OCI-LY7 (cell line): ENCODE data around the gene MANBA.

Source experiments
- EZH2phosphoT487 ChIP-seq: fragments of 200-600 bp; sonication (generic); IDR thresholded peaks from 2 replicates; pipeline ENCODE4 v1.6.1; 2018; ENCODE audit warnings: low read depth, borderline replicate concordance, mild to moderate bottlenecking, mixed run types, antibody characterized with exemption, low read length, moderate library complexity, mixed read lengths
- TF ChIP-seq, protein P1 (sequence below): fragments of 200-600 bp; sonication (generic); conservative IDR thresholded peaks from 2 replicates; pipeline ENCODE4 v1.5.1; 2014; ENCODE audit warnings: mild to moderate bottlenecking, antibody characterized with exemption, low read length, moderate library complexity, mixed read lengths

- TF ChIP-seq, protein P1, sequence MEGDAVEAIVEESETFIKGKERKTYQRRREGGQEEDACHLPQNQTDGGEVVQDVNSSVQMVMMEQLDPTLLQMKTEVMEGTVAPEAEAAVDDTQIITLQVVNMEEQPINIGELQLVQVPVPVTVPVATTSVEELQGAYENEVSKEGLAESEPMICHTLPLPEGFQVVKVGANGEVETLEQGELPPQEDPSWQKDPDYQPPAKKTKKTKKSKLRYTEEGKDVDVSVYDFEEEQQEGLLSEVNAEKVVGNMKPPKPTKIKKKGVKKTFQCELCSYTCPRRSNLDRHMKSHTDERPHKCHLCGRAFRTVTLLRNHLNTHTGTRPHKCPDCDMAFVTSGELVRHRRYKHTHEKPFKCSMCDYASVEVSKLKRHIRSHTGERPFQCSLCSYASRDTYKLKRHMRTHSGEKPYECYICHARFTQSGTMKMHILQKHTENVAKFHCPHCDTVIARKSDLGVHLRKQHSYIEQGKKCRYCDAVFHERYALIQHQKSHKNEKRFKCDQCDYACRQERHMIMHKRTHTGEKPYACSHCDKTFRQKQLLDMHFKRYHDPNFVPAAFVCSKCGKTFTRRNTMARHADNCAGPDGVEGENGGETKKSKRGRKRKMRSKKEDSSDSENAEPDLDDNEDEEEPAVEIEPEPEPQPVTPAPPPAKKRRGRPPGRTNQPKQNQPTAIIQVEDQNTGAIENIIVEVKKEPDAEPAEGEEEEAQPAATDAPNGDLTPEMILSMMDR = no peak
- no peak for TF ChIP-seq EZH2phosphoT487
These were observed 34.7 kb downstream of the MANBA start for GRCh38 chr4:102726068-102726467.
